ENCODE results near the gene C19orf44.

DNA sequence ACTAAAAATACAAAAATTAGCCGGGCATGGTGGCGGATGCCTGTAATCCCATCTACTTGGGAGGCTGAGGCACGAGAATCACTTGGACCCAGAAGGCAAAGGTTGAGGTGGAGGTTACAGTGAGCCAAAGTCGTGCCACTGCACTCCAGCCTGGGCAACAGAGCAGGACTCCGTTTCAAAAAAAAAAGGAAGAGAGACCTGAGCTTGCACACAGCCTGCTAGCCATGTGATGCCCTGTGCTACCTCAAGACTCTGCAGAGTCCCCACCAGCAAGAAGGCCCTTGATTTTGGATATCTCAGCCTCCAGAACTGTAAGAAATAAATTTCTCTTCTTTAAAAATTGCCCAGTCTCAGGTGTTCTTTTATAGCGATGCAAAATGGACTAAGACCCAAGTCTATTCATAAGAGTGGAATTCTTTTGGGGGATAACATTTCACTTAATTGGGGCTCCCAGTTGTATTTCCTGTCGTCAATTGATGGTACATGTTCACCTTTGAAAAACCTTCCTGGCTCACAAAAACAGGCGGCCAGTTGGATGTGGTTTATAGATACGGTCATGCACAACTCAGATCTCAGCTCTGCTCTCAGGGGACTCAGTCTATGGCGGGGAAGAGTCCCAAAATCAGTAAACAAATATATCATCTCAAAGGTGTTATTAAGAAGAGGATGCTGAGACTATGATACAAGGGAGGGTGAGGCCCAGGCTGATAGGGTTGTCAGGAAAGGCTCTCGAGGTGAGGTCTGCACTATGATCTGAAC lies 48.5 kb downstream of the C19orf44 start:
- TF ChIP-seq EZH2phosphoT487 (IDR thresholded peaks at IDR 0.05; ENCODE audit: insufficient read depth, low read depth) (no peak), EZH2 (IDR thresholded peaks at IDR 0.05; ENCODE audit: insufficient read depth, poor library complexity, severe bottlenecking) (no peak)

Measured in GM23248 (cell line).